GM10266 (cell line): Measurements from ENCODE around the gene MAJIN.

Experiments
- DNase-seq: peaks from one replicate; pipeline ENCODE4 v3.0.0; 2012; ENCODE audit errors: extremely low spot score
- CTCF ChIP-seq: IDR thresholded peaks from 2 replicates; pipeline ENCODE4 v1.5.1; 2012; ENCODE audit warnings: mild to moderate bottlenecking, low read depth; ENCODE audit not compliant: control insufficient read depth, insufficient read depth; ENCODE audit errors: missing control alignments

MAJIN gene

GRCh38 chr11:64896448-64897022 lies 75.4 kb downstream of the MAJIN start:
- DNase-seq = no peak
- TF ChIP-seq CTCF = no peak

DNA sequence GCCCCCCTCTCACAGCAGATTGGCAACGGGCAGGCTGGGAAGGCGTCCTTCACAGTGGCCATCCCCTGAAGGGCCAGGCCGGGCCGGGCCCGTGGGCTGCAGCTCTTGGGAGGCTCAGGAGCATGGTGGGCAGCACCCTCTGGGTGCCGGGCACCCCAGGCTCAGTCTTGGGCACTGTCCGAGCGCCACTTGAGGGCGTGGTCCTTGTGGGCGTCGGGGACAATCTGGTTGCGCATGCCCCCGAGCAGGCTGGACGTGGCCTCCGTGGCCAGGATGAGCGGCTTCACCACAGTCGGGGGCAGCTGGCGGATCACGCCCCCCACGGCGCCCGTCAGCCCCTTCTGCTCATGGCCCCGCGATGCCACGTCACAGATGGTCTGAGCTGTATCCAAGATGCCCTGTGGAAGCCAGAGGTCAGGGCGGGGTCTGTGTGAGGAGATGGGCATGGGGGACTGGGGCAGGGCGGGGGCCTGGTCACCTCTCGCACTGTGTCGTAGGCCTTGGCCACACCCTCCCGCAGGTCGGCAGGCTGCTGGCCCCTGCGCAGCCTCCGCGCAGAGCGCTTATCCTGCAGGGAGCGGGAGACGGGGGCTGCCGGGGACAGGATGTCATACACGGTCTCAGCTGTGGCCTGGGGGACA lies 77.0 kb downstream of the MAJIN start:
- no peak for DNase-seq

GRCh38 chr11:64894070-64894811 lies 77.7 kb downstream of the MAJIN start:
- TF ChIP-seq CTCF = peak; percentile 97
- peak; percentile 94 for DNase-seq

More for the DNA sequence above, 77.0 kb downstream of the MAJIN start:
- TF ChIP-seq CTCF = no peak

DNA sequence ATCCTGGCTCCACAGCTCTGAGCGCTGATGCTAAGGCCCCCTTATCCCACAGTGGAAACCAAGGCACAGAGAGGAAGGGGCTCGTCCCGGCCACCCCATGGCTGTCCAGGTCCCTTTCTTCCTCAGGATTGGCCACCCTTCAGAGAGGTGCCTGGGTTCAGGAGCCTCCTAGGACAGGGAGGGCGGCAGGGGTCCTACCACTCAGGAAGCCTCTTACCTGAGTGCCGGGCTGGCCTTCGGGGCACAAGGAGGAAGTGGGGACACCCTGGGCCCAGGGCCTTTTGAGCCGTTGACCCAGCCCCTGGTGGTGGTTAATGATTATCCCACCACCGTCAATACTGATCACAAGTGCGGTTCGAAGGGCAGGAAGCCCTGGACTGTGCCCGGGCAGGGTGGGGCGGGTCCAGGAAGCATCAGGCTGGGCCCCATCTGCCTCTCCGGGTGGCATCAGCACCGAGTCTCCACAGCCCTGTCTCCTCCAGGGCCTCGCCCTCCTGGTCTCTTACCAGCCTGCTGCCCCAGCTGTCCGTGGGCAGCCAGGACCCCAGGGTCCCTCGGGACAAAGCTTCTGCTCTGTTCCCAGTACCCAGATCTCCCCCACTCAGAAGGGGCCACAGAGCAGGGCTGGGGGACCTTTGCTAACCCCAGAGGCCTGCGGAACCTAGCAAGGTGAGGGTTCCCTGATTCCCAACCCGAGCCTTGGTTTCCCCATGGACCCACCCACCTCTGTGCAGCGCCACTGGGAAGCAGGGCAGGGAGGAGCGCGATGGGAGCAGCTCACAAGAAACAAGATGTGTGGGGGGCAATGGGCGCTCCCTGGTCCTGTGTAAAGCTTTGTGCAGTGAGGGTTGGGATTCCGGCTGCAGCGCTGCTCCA lies 78.5 kb downstream of the MAJIN start:
- DNase-seq = no peak

GRCh38 chr11:64892838-64893193 lies 79.1 kb downstream of the MAJIN start:
- no peak for DNase-seq
- TF ChIP-seq CTCF = no peak

More for the DNA sequence above, 78.5 kb downstream of the MAJIN start:
- no peak for TF ChIP-seq CTCF

- no peak for DNase-seq
- TF ChIP-seq CTCF = no peak
Measured at GRCh38 chr11:64892411-64892831, 79.5 kb downstream of the MAJIN start.
